Vagina (tissue), 2 donors: ENCODE data around the gene ARMH1. TPM values are rescaled to one million over a fixed set of nuclear protein-coding genes. Genes with fewer than 3 reads are reported as not detected.

Experiments used
- DNase-seq, 2 donors: peaks; one replicate each; pipeline ENCODE4 v3.0.0-alpha.2; 2017; ENCODE audit errors: extremely low spot score in 2 of 2
- H3K27ac ChIP-seq: fragments of 200-600 bp; sonication (generic); one replicate; pipeline ENCODE4 v1.5.1; 2019
- H3K27me3 ChIP-seq: fragments of 200-600 bp; sonication (generic); one replicate; pipeline ENCODE4 v1.5.1; 2019
- H3K36me3 ChIP-seq, 2 donors: fragments of 200-600 bp; sonication (generic); one replicate each; pipeline ENCODE4 v1.5.1; 2017 to 2019
- H3K4me1 ChIP-seq: fragments of 200-600 bp; sonication (generic); one replicate; pipeline ENCODE4 v1.5.1; 2019
- H3K4me3 ChIP-seq, 2 donors: fragments of 200-600 bp; sonication (generic); 1 replicate in 1 of 2; 2 replicates in 1 of 2; pipeline ENCODE4 v1.5.1; 2016 to 2019
- H3K9me3 ChIP-seq: fragments of 200-600 bp; sonication (generic); one replicate; pipeline ENCODE4 v1.5.1; 2019
- CTCF ChIP-seq, 3 experiments: fragments of 450-650 bp in 2 of 3; fragments of 200-600 bp in 1 of 3; sonication (generic) in 1 of 3; IDR thresholded peaks; one replicate each; pipeline ENCODE4 v1.5.1; 2017 to 2019; ENCODE audit warnings: antibody characterized with exemption in 3 of 3, mild to moderate bottlenecking in 2 of 3, moderate library complexity in 2 of 3
- POLR2A ChIP-seq, 2 donors: fragments of 450-650 bp; IDR thresholded peaks; one replicate each; pipeline ENCODE4 v1.6.1; 2017; ENCODE audit warnings: antibody characterized with exemption in 2 of 2, mild to moderate bottlenecking in 2 of 2, moderate library complexity in 2 of 2
- POLR2AphosphoS5 ChIP-seq, 2 donors: sonication (generic); formaldehyde crosslinking; IDR thresholded peaks; one replicate each; pipeline ENCODE4 v1.9.0; 2017; ENCODE audit warnings: antibody characterized with exemption in 2 of 2, mild to moderate bottlenecking in 2 of 2, low read depth in 1 of 2; ENCODE audit not compliant: insufficient read depth in 1 of 2
- intact Hi-C: fragments of 100-400 bp; cut with DNase I; formaldehyde crosslinking; loops from one replicate; pipeline ENCODE4 v1.15.1; 2023
- total RNA-seq: library from RNA; depleted of rRNA; stranded (reverse); fragments of >200 nt; gene quantifications from one replicate; pipeline ENCODE4 v1.2.3, GENCODE V29; 2016

The ARMH1 gene
- total RNA-seq, 1 donor from 2014 or later: not detected

GRCh38 chr1:44679468-44679867 lies 5.0 kb downstream of the ARMH1 start:
- Histone ChIP-seq H3K27ac (no peak overlapping the region), H3K4me3 (no peak overlapping the region), H3K9me3 (no peaks in the 10 kb centered on the region), H3K36me3 (no peaks in the 10 kb centered on the region), H3K4me1 (peaks cover 6% of the 10 kb centered on the region), H3K27me3 (no peaks in the 10 kb centered on the region)
- TF ChIP-seq POLR2AphosphoS5 (IDR thresholded peaks at IDR 0.05; ENCODE audit: insufficient read depth in 1 of 2, low read depth in 1 of 2): no peak
- TF ChIP-seq CTCF (IDR thresholded peaks at IDR 0.05): no peak
- no peak for TF ChIP-seq POLR2A (IDR thresholded peaks at IDR 0.05)
- DNase-seq: no peak
- intact Hi-C loops: no loop called here

- TF ChIP-seq CTCF (IDR thresholded peaks at IDR 0.05) (no peak), POLR2A (IDR thresholded peaks at IDR 0.05) (no peak), POLR2AphosphoS5 (IDR thresholded peaks at IDR 0.05; ENCODE audit: insufficient read depth in 1 of 2, low read depth in 1 of 2) (no peak)
- H3K4me1 ChIP-seq: no peaks in the 10 kb centered on the region
- no peaks in the 10 kb centered on the region for H3K9me3 ChIP-seq
- no peak for DNase-seq
- no peaks in the 10 kb centered on the region for H3K27me3 ChIP-seq
- H3K36me3 ChIP-seq: no peaks in the 10 kb centered on the region
- intact Hi-C loops: no loop called here
- no peak overlapping the region for H3K4me3 ChIP-seq
- H3K27ac ChIP-seq: no peak overlapping the region
Measured at GRCh38 chr1:44681905-44682882, 7.7 kb downstream of the ARMH1 start.

GRCh38 chr1:44682883-44683265 lies 8.4 kb downstream of the ARMH1 start:
- intact Hi-C loops: no loop called here
- H3K4me3 ChIP-seq: no peak overlapping the region
- H3K9me3 ChIP-seq: no peaks in the 10 kb centered on the region
- H3K27ac ChIP-seq: no peak overlapping the region
- H3K36me3 ChIP-seq: no peaks in the 10 kb centered on the region
- DNase-seq: no peak
- no peak for TF ChIP-seq POLR2AphosphoS5 (IDR thresholded peaks at IDR 0.05; ENCODE audit: insufficient read depth in 1 of 2, low read depth in 1 of 2)
- no peak for TF ChIP-seq CTCF (IDR thresholded peaks at IDR 0.05)
- no peak for TF ChIP-seq POLR2A (IDR thresholded peaks at IDR 0.05)
- H3K27me3 ChIP-seq: no peaks in the 10 kb centered on the region
- no peaks in the 10 kb centered on the region for H3K4me1 ChIP-seq

- H3K4me3 ChIP-seq: no peak overlapping the region
- H3K27me3 ChIP-seq: no peaks in the 10 kb centered on the region
- TF ChIP-seq CTCF (IDR thresholded peaks at IDR 0.05): no peak
- no peak for TF ChIP-seq POLR2A (IDR thresholded peaks at IDR 0.05)
- TF ChIP-seq POLR2AphosphoS5 (IDR thresholded peaks at IDR 0.05; ENCODE audit: insufficient read depth in 1 of 2, low read depth in 1 of 2): no peak
- H3K9me3 ChIP-seq: no peaks in the 10 kb centered on the region
- no peak overlapping the region for H3K27ac ChIP-seq
- no peaks in the 10 kb centered on the region for H3K36me3 ChIP-seq
- no peaks in the 10 kb centered on the region for H3K4me1 ChIP-seq
- intact Hi-C loops: no loop called here
- DNase-seq: no peak
Measured at GRCh38 chr1:44684525-44684924, 10.0 kb downstream of the ARMH1 start.

- no peaks in the 10 kb centered on the region for H3K27me3 ChIP-seq
- no peaks in the 10 kb centered on the region for H3K9me3 ChIP-seq
- H3K4me3 ChIP-seq: no peak overlapping the region
- no peaks in the 10 kb centered on the region for H3K36me3 ChIP-seq
- H3K27ac ChIP-seq: no peak overlapping the region
- TF ChIP-seq POLR2AphosphoS5 (IDR thresholded peaks at IDR 0.05; ENCODE audit: insufficient read depth in 1 of 2, low read depth in 1 of 2): no peak
- no peak for TF ChIP-seq CTCF (IDR thresholded peaks at IDR 0.05)
- TF ChIP-seq POLR2A (IDR thresholded peaks at IDR 0.05): no peak
- no peak for DNase-seq
- H3K4me1 ChIP-seq: no peaks in the 10 kb centered on the region
- intact Hi-C loops: no loop called here
Measured at GRCh38 chr1:44685218-44685617, 10.7 kb downstream of the ARMH1 start.
